IPS-11a (cell line): ENCODE measurements around the gene ZBTB7A.
"Not testable (repeated sequence)": the region's sequence is repeated elsewhere in the genome, so short reads cannot be mapped to it uniquely, and the experiment has no call there.

Source experiments
- H3K4me3 ChIP-seq: one replicate; pipeline ENCODE4 v1.5.1; 2013; ENCODE audit warnings: low read depth, low read length, control low read depth

ZBTB7A gene

DNA sequence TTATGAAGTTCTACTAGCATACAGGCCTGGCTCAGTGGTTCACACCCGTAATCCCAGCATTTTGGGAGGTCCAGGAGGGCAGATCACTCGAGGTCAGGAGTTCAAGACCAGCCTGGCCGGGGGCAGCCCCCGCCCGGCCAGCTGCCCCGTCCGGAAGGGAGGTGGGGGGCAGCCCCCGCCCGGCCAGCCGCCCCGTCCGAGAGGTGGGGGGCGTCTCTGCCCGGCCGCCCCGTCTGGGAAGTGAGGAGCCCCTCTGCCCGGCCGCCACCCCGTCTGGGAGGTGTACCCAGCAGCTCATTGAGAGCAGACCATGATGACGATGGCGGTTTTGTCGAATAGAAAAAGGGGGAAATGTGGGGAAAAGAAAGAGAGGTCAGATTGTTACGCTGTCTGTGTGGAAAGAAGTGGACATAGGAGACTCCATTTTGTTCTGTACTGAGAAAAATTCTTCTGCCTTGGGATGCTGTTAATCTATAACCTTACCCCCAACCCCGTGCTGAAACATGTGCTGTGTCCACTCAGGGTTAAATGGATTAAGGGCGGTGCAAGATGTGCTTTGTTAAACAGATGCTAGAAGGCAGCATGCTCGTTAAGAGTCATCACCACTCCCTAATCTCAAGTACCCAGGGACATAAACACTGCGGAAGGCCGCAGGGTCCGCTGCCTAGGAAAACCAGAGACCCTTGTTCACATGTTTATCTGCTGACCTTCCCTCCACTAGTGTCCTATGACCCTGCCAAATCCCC, 67.9 kb downstream of the ZBTB7A start:
- not testable (repeated sequence) for H3K4me3 ChIP-seq

DNA sequence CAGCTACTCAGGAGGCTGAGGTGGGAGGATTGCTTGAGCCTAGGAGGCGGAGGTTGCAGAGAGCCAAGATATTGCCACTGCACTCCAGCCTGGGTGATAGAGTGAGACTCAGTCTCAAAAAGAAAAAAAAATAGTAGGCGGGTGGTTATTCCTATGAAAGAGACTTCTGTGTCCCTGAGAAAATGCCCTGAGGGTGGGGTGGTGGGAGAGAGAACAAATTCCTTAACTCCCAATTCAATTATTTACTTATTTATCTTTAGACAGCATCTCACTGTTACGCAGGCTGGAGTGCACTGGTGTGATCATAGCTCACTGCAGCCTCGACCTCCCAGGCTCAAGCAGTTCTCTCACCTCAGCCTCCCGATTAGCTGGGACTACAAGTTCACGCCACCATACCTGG, 71.1 kb downstream of the ZBTB7A start:
- H3K4me3 ChIP-seq, result no peak overlapping the region
